SK-N-SH (cell line): Measurements from ENCODE around the gene KRTAP5-3. TPM values are rescaled to one million over a fixed set of nuclear protein-coding genes. Genes with fewer than 3 reads are reported as not detected.

Experiments used
- CTCF ChIA-PET: fragments of 300-600, 350-600 bp; formaldehyde crosslinking; extraction: SDS; loops from one replicate; lab custom pipeline; 2021; lab: Yijun Ruan, JAX
- POLR2A ChIA-PET: fragments of 350-600 bp; sonication (Branson Sonifier 250); formaldehyde crosslinking; extraction: SDS; loops from one replicate; lab custom pipeline; 2020; ENCODE audit warnings: antibody characterized with exemption, inconsistent platforms; lab: Yijun Ruan, JAX
- DNase-seq: peaks from one replicate; pipeline ENCODE4 v3.0.0; 2012
- H2AFZ ChIP-seq: fragments of 200-600 bp; sonication (generic); 2 replicates; pipeline ENCODE4 v1.8.1; 2016; ENCODE audit warnings: antibody characterized with exemption, mild to moderate bottlenecking, low read depth
- H3F3A ChIP-seq: fragments of 200-600 bp; sonication (generic); replicated peaks from 2 replicates; pipeline ENCODE3; 2016; ENCODE audit warnings: antibody characterized with exemption, mild to moderate bottlenecking; ENCODE audit not compliant: insufficient read depth
- H3K27ac ChIP-seq, 2 experiments: fragments of 200-500 bp in 1 of 2; fragments of 200-600 bp in 1 of 2; sonication (Bioruptor generic) in 1 of 2; sonication (generic), shearing (Covaris generic) in 1 of 2; 2 replicates each; pipeline versions ENCODE4 v1.5.1 to v1.6.1; 2014 to 2016; ENCODE audit warnings: low read depth in 2 of 2, inconsistent platforms in 1 of 2, low read length in 1 of 2, mild to moderate bottlenecking in 1 of 2, mixed read lengths in 1 of 2
- H3K27me3 ChIP-seq: fragments of 200-600 bp; sonication (generic), shearing (Covaris generic); 2 replicates; pipeline ENCODE4 v1.6.1; 2016; ENCODE audit warnings: mixed run types; ENCODE audit not compliant: insufficient read depth
- H3K36me3 ChIP-seq, 2 experiments: fragments of 200-500 bp in 1 of 2; fragments of 200-600 bp in 1 of 2; sonication (Bioruptor generic) in 1 of 2; sonication (generic) in 1 of 2; replicated peaks in 1 of 2; 2 replicates each; pipeline versions ENCODE3 to v1.5.1; 2014 to 2016; ENCODE audit warnings: low read length in 1 of 2, mild to moderate bottlenecking in 1 of 2; ENCODE audit not compliant: insufficient read depth in 2 of 2, control insufficient read depth in 1 of 2
- H3K4me1 ChIP-seq, 2 experiments: fragments of 200-500 bp in 1 of 2; fragments of 200-600 bp in 1 of 2; sonication (Bioruptor generic) in 1 of 2; sonication (generic), shearing (Covaris generic) in 1 of 2; 2 replicates each; pipeline versions ENCODE4 v1.5.1 to v1.6.1; 2014 to 2016; ENCODE audit warnings: low read depth in 1 of 2, low read length in 1 of 2, mixed run types in 1 of 2; ENCODE audit not compliant: insufficient read depth in 2 of 2, control insufficient read depth in 1 of 2
- H3K4me2 ChIP-seq: fragments of 200-600 bp; sonication (generic), shearing (Covaris generic); 2 replicates; pipeline ENCODE4 v1.6.1; 2017; ENCODE audit warnings: mixed run types
- H3K4me3 ChIP-seq, 2 experiments: fragments of 200-500 bp in 1 of 2; fragments of 200-600 bp in 1 of 2; sonication (Bioruptor generic) in 1 of 2; sonication (generic), shearing (Covaris generic) in 1 of 2; 2 replicates each; pipeline versions ENCODE4 v1.5.1 to v1.8.1; 2014 to 2016; ENCODE audit warnings: low read depth in 2 of 2, inconsistent platforms in 1 of 2, low read length in 1 of 2, mild to moderate bottlenecking in 1 of 2, mixed read lengths in 1 of 2, moderate library complexity in 1 of 2
- H3K79me2 ChIP-seq: fragments of 200-600 bp; sonication (generic); 2 replicates; pipeline ENCODE4 v1.8.1; 2017; ENCODE audit warnings: mild to moderate bottlenecking; ENCODE audit not compliant: insufficient read depth
- H3K9ac ChIP-seq: fragments of 200-600 bp; sonication (generic); 2 replicates; pipeline ENCODE4 v1.6.1; 2017; ENCODE audit warnings: mixed run types
- H3K9me2 ChIP-seq: fragments of 200-600 bp; sonication (generic); 2 replicates; pipeline ENCODE4 v1.6.1; 2017; ENCODE audit warnings: mixed run types
- H3K9me3 ChIP-seq: fragments of 200-600 bp; sonication (generic); 2 replicates; pipeline ENCODE4 v1.6.1; 2017; ENCODE audit warnings: mixed run types, mild to moderate bottlenecking, moderate library complexity
- H4K20me1 ChIP-seq: fragments of 200-600 bp; sonication (generic); 2 replicates; pipeline ENCODE4 v1.6.1; 2017; ENCODE audit warnings: mild to moderate bottlenecking, mixed run types; ENCODE audit not compliant: insufficient read depth
- EP300 ChIP-seq, 2 experiments: IDR thresholded peaks; 2 replicates each; pipeline versions ENCODE4 v1.4.0 to v1.6.1; 2012; ENCODE audit warnings: borderline replicate concordance in 1 of 2, low read depth in 1 of 2, low read length in 1 of 2
- EZH2phosphoT487 ChIP-seq: fragments of 200-600 bp; sonication (generic); IDR thresholded peaks from 2 replicates; pipeline ENCODE4 v1.6.1; 2017; ENCODE audit warnings: low read depth, mixed run types, mild to moderate bottlenecking, antibody characterized with exemption, moderate library complexity, borderline replicate concordance
- FOXM1 ChIP-seq: IDR thresholded peaks from 2 replicates; pipeline ENCODE4 v1.4.0; 2012; ENCODE audit warnings: low read depth, mild to moderate bottlenecking
- GATA2 ChIP-seq: sonication (generic); formaldehyde crosslinking; IDR thresholded peaks from 2 replicates; pipeline ENCODE4 v1.5.0; 2020; ENCODE audit warnings: mild to moderate bottlenecking, missing genetic modification reagents
- NFIC ChIP-seq: IDR thresholded peaks from 2 replicates; pipeline ENCODE4 v1.4.0; 2012; ENCODE audit warnings: borderline replicate concordance
- NRF1 ChIP-seq: IDR thresholded peaks from 2 replicates; pipeline ENCODE4 v1.6.1; 2012; ENCODE audit warnings: low read depth, mild to moderate bottlenecking, low read length
- SIN3A ChIP-seq: IDR thresholded peaks from 2 replicates; pipeline ENCODE4 v1.6.1; 2012; ENCODE audit warnings: low read depth, mild to moderate bottlenecking, low read length, moderate library complexity, borderline replicate concordance
- TCF12 ChIP-seq: IDR thresholded peaks from 2 replicates; pipeline ENCODE4 v1.4.0; 2012
- WGBS: methylation state at CpG from one replicate; pipeline ENCODE4 v1.1.6; 2017; ENCODE audit warnings: low lambda C conversion rate; 5-methylcytosine and 5-hydroxymethylcytosine counted together
- polyA plus RNA-seq, 3 experiments: library from polyadenylated mRNA; depleted of rRNA; stranded (reverse); fragments of >200 nt; gene quantifications; 2 replicates each; pipeline ENCODE4 v1.2.3, GENCODE V29; 2012
- TF ChIP-seq, protein P1 (sequence below): IDR thresholded peaks from 2 replicates; pipeline ENCODE4 v1.4.0; 2012; ENCODE audit warnings: low read depth, borderline replicate concordance
- TF ChIP-seq, protein P2 (sequence below): IDR thresholded peaks from 2 replicates; pipeline ENCODE4; 2012
- TF ChIP-seq, protein P3 (sequence below): fragments of 150-350 bp; IDR thresholded peaks from 2 replicates; pipeline ENCODE4 v1.6.1; 2017; ENCODE audit warnings: antibody characterized with exemption, low read length, low read depth, borderline replicate concordance

Gene KRTAP5-3
- polyA plus RNA-seq, 1 of the 3 experiments (the other 2 are of a cell fraction) = not detected

- 62% methylated on average over 6 of the region's 13 CpGs for WGBS
- DNase-seq = no peak
- Histone ChIP-seq H3K9ac (no peak overlapping the region), H3K36me3 (no peaks in the 10 kb centered on the region), H3K9me2 (no peaks in the 10 kb centered on the region), H3K9me3 (no peaks in the 10 kb centered on the region), H3K27ac (no peak overlapping the region; a peak in 1 of 4 replicates), H3K4me2 (no peak overlapping the region), H3F3A (no peaks in the 10 kb centered on the region), H3K79me2 (no peaks in the 10 kb centered on the region), H3K27me3 (no peaks in the 10 kb centered on the region), H3K4me3 (no peak overlapping the region), H3K4me1 (peaks cover 0 to 38% of the 10 kb centered on the region in 2 experiments; a peak in 1 of 4 replicates), H2AFZ (no peak overlapping the region), H4K20me1 (peaks cover 18% of the 10 kb centered on the region)
- ChIA-PET POLR2A (no interaction called here), CTCF (interaction anchor here (0.6 to 18.1 kb wide), 7 partner anchors 7 to 61 kb away, joined by 3 to 398 read pairs (median 4); no protein-coding TSS in a partner anchor)
- TF ChIP-seq, protein P1, sequence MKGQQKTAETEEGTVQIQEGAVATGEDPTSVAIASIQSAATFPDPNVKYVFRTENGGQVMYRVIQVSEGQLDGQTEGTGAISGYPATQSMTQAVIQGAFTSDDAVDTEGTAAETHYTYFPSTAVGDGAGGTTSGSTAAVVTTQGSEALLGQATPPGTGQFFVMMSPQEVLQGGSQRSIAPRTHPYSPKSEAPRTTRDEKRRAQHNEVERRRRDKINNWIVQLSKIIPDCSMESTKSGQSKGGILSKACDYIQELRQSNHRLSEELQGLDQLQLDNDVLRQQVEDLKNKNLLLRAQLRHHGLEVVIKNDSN = no peak
- TF ChIP-seq FOXM1 (no peak), NRF1 (no peak), SIN3A (no peak), GATA2 (CRISPR knock-in tag) (no peak), EP300 (IDR thresholded peaks at IDR 0.05; ENCODE audit: borderline replicate concordance in 1 of 2, low read depth in 1 of 2, low read length in 1 of 2) (no peak), EZH2phosphoT487 (no peak), NFIC (no peak)
- TF ChIP-seq, protein P2, sequence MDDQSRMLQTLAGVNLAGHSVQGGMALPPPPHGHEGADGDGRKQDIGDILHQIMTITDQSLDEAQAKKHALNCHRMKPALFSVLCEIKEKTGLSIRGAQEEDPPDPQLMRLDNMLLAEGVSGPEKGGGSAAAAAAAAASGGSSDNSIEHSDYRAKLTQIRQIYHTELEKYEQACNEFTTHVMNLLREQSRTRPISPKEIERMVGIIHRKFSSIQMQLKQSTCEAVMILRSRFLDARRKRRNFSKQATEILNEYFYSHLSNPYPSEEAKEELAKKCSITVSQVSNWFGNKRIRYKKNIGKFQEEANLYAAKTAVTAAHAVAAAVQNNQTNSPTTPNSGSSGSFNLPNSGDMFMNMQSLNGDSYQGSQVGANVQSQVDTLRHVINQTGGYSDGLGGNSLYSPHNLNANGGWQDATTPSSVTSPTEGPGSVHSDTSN = no peak
- TF ChIP-seq, protein P3, sequence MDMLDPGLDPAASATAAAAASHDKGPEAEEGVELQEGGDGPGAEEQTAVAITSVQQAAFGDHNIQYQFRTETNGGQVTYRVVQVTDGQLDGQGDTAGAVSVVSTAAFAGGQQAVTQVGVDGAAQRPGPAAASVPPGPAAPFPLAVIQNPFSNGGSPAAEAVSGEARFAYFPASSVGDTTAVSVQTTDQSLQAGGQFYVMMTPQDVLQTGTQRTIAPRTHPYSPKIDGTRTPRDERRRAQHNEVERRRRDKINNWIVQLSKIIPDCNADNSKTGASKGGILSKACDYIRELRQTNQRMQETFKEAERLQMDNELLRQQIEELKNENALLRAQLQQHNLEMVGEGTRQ = no peak
These were observed 41.1 kb downstream of the KRTAP5-3 start for GRCh38 chr11:1567052-1567720.

DNA sequence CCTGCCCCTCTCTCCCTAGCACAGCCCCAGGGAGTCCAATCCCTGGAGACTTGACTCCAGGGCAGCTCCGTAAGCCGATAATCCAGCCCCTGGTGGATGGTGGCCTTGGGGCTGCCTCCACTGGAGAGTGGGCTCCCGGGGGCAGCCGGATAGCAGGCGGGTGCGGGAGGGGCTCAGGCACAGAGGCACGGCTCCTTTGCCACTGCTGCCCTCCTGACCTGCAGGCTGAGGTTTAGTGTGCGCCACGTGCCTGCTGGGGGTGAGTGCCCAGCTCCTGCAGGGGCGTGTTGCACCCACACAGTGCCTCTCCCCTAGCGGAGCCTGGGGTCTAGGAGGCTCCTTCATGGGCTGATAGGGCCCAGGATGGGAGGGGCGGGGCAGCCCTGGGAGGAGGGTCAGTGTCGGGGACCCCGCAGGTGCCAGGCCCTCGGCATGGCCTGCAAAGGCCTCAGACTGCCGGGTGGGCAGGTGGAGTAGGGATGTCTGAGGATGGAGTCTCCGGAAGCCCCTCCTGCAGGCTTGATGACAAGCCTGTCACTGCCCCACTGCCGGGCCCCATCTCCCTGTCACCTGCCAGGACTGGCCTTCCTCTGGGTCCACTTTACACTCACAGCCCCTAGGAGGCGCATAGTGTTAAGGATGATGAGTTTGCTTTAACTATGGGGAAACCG lies 41.7 kb downstream of the KRTAP5-3 start:
- Histone ChIP-seq H3K4me1 (peaks cover 0 to 38% of the 10 kb centered on the region in 2 experiments; a peak in 1 of 4 replicates), H3K79me2 (no peaks in the 10 kb centered on the region)
- TF ChIP-seq TCF12 (no peak), FOXM1 (no peak)
- TF ChIP-seq, protein P3 = no peak
- TF ChIP-seq, all 33 proteins: peak for 0
- Histone ChIP-seq H3K36me3 (no peaks in the 10 kb centered on the region), H3F3A (no peaks in the 10 kb centered on the region), H3K9me2 (no peaks in the 10 kb centered on the region), H3K9me3 (no peaks in the 10 kb centered on the region), H3K4me2 (no peak overlapping the region), H4K20me1 (peaks cover 18% of the 10 kb centered on the region), H3K27me3 (no peaks in the 10 kb centered on the region), H3K27ac (no peak overlapping the region), H2AFZ (no peak overlapping the region), H3K4me3 (no peak overlapping the region), H3K9ac (no peak overlapping the region)
- POLR2A ChIA-PET = no interaction called here
- WGBS = 81% methylated on average over 13 of the region's 20 CpGs
- no peak for DNase-seq
- CTCF ChIA-PET = interaction anchor here (0.5 to 18.1 kb wide), 6 partner anchors 8 to 30 kb away, joined by 3 to 398 read pairs (median 4); no protein-coding TSS in a partner anchor
